ENCODE measurements around the gene LRRK1.

- TF ChIP-seq CTCF (IDR thresholded peaks at IDR 0.05; ENCODE audit: low read length) (no peak), EZH2 (IDR thresholded peaks at IDR 0.05; ENCODE audit: borderline replicate concordance, low read length) (no peak)
Measured at GRCh38 chr15:101050623-101051290, 131.6 kb downstream of the LRRK1 start.
